HuH-7 (cell line): ENCODE results near the gene CDC42BPG.

ENCODE experiments used
- DNase-seq: peaks from one replicate; pipeline ENCODE4 v3.0.0; 2011; ENCODE audit warnings: low spot score

Gene CDC42BPG

DNA sequence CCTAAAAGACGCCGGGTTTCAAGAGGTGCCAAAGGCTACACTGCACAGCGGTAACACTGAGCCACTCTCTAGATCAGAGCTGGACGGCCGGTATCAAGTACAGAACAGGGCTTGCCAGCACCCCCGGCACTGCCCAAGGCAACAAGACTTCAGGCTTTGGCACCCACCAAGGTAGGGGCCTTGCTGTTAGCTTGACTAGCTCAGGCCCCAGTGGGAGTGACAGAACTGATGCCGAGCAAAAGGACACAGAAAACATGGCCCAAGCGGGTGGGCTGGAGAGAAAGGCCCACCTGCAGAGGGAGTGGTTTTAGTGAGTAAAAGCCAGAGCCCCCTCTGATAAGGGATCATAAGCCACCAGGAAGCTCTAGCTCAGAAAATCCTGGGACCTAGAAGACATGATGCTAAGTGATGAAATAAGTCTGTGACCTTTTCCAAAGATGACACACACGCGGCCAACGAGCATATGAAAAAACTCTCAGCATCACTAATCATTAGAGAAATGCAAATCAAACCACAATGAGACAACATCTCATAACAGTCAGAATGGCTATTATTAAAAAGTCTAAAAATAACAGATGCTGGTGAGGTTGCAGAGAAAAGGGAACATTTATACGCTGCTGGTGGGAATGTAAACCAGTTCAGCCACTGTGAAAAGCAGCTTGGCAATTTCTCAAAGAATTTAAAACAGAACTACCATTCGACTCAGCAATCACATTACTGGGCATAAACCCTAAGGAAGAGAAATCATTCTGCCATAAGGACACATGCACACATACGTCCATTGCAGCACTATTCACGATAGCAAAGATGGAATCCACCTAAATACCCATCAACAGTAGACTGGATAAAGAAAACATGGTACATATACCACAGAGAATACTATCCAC is 21.1 kb upstream of the CDC42BPG start:
- no peak for DNase-seq

DNA sequence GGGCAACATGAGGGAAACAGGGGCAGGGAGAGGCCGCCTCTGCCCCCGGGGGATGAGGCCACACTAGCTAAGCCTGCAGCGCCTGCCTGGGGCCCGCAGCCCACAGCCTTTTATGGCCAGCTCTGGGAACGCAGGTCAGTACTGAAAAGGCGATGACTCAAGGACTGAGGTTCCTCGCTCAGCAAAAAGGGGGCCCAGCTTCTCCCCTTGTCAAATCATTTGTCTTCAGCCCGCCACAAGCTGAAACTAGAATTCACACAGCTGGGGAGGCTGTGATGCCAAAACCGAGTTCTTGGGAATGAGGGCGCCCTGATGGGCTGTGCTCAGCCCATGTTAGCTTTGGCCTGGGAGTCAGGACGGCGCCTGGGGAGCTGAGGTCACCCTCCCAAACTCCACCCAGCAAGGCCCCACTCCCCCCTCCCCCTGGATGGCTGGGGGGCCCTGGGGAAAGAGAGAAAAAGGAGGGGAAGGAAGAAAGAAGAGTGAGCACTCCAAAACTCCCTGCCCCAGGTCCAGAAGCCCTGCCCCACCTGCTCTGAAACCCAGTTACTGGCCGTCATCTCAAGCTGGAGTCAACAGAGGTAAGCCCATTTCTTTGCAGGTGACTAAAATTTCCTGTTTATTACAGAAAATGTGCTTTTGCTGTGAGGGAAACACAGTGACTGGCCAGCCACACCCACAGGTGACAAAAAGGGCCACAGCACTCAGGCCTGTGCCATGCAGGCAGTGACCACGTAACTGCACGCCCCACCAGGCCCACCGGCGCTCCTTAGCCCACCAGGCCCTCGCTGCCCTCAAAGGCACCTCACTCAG is 20.2 kb upstream of the CDC42BPG start:
- no peak for DNase-seq

DNA sequence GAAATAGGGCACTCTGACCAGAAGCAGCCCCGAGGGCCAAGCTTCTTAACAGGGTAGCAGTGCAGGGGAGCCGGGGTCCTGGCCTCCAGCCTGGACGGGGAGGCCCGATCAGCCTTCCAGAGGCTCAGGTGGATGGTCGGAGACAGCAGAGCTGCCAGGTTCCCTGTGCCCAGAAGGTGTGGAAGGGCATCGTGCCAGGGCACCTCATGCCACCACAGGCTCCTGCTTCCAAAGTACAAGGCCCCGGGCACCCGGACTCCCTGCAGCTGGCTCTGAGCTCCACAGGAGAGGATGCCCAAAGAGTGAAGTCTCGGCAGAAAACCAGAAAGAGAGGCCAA is 19.7 kb upstream of the CDC42BPG start:
- no peak for DNase-seq

DNA sequence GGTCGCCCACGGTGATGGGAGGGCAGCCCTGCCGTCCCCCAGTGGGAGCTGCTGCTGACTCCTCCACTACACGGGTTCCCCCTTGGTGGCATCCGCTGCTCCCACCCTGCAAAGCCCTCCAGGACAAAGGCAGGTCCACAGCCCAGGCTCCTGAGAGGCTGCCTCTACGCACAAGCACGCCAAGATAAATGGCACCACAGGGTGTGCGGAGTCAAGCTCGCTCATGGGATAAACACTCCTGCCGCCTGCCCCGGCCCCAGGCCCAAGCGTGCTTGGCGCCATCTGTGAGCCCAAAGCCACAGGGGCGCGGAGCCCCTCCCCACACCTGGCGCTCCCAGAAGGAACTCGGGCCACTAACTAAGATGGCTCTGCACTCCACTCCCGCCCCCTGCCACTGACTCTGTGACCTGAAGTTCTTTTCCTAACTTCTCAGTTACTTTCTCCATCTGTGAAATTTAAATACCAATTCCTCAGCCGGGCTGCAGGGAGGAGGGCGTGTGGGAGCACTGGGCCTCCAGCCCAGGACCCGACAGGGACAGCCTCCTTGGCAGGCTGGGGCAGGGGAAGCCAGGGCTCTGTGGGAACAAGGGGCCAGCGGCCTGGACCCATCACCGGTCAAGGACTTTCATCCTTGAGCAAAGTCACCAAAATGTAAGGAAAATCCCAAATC is 19.1 kb upstream of the CDC42BPG start:
- DNase-seq: no peak

DNA sequence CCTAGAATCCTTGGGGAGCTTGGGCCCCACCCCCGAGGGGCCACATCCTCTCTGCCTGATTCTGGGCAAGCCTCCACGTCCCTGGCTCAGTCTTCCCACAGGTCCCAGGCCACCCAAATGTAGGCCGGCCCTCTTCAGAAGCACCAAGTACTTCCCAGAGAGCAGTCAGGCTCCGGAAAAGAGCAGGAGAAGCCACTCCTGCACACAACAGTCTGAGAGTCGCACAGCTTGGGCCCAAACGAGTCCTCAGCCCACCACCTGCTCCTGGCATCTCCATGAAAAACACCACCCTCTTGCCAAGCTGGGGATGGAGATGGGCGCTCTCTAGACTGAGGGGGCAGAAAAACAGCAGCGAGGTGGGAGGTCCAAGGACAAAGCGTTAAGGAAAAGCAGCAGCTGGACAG is 18.5 kb upstream of the CDC42BPG start:
- no peak for DNase-seq

DNA sequence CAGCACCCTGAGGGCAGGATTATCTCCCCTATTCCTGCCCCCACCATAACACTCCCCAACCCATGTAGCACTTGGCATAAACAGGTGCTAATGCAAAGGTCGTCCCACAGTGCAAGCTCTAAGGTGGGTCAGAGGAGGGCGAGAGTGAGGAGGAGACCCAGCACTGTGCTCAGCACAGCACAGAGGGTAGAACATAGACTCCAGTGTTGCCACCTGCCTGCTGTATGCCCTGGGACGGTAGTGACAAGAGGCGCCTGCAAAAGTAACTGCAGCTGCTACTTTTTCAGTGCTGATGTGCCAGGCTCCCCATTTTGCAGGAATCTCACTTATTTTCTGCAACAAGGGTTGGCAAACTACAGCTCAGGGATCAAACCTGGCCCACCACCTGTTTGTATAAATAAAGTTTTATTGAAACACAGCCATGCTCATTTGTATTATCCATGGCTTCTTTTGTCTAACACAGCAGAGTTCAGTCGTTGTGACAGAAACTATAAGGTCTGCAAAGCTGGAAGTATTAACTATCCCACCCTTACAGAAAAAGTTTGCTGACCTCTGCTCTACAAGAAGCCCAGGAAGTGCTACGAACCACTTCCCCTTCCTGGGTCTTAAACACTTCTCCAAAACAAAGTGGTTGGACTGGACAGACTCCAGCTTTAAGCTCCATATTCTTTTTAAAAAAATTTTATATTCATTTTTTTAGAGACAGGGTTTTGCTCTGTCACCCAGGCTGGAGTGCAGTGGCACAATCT is 16.9 kb upstream of the CDC42BPG start:
- no peak for DNase-seq

DNA sequence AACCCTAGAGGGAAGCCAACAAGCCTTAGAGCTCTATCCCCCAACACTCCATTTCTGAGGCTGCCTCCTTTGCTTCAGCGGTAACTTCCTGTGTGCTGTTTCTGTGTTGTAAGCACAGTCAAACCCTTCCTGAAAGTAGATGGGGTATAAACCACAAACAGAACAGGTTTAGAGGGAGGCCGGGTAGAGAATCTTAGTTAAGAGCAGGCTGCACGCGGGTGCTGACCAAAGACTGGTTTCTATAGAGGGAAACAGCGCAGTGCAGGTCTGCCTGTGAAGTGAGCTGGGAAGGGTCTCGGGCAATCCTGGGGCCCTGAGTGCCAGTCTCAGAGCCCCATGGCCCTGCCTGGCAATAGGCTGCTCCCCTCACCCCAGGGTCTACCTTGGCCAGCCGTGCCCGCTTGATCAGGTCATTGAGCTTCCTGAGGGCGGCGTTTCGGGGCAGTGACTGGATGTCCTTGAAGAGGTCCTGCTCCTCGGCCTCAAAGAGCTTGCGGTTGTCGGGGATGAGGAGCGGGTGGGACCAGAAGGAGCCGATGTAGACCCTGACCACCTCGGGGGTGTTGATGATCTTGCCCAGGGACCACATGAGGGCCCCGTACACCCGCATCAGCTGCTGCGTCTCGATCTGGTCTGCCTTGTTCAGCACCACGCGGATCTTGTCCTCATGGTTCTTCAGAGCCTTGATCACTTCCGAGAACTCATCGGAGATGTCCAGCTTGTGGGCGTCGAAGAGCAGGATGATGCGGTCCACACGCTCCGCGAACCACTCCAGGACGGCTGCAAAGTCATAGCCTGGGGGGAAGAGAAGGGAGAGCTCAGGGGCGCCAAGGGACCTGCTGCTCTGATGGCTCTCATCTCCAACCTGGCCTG is 15.3 kb upstream of the CDC42BPG start:
- no peak for DNase-seq

DNA sequence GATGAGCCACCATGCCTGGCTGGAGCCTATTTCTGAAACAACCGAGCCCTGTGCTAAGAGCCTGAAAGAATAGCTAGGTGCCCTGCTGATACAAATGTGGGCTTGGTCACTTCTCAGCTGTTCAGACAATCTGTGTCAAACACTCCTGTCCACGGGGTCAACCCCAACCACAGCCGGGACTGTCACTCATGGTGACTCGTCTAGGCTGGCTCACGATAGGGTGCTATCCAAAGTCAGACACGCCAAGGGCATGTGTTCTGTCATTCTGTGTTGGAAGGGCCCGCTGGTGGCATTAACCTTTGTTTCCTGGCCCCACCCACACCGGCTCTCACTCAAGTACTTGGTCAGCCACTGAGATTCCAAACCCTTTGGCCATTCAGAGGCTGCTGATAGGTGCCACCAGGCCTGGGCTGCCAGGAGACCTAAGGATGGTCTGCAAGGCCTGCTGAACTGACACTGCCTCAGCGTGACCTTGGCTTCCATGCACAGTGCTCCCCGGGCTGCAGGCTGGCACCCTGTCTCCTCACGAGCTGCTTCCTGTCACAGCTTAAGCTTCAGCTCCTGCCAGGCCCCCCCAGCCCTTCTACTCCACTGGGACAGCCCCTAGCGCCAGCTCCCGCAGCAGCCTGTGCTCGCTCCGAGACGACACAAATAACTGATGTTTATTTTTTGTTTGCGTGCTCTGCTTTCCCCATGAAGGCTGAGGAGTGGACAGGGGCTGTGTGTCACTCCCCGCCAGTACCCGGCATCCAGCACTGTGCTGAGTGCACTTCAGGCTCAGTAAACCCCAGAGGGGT is 14.2 kb upstream of the CDC42BPG start:
- DNase-seq: no peak

DNA sequence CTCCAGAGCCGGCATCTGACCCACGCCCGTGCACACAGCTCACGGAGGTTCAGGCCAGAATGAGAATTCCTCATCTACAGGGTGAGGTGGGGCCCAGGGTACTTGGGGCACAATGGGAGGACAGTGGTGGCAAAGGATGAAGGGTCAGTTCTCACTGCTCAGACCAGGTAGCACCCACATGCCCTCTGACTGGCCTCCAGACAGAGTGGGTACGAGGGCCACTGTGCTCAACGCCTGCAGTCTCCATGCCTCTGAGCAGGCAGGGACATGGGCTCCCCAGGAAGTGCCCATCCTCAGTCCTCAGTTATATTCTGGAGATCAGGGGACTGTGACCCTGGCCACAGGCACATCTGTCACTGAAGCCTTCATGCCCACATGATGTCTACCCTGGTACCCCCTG is 13.0 kb upstream of the CDC42BPG start:
- no peak for DNase-seq

DNA sequence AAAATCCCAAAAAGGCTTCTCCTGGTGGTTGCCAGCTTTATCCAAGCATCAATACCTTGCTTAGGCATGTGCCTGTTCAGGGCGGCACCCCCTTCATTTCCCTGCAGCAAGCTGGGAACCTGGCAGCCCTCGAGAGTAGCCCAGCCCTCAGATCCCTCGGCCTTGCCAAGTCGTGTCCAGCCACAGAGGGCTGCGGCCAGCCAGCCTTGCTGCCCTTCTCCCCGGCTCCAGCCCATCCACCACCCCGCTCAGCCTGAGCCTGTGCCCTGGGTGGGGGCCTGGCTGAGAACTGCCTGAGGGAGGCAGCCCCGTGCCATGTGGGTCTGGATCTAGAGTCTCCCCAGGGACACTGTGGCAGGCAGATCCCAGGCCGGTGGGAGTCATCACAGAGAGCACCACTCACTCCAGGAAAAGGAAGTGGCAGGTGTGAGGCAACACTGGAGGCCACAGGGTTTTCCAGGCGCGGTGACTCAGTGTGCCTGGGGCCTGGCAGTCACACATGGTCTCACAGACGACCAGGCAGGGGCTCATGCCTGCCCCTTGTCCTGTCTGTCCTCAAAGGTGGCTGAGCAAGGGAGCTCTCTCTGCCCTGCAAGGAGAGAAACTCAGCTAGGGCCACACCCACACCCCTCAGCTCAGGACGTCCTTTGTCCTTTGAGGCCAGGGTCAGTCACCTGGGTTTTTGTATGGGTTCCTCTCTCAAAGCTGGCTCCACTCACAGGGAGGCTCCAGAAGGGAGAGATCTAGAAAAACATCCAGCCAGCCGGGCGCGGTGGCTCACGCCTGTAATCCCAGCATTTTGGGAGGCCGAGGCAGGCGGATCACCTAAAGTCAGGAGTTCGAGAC is 12.2 kb upstream of the CDC42BPG start:
- no peak for DNase-seq

DNA sequence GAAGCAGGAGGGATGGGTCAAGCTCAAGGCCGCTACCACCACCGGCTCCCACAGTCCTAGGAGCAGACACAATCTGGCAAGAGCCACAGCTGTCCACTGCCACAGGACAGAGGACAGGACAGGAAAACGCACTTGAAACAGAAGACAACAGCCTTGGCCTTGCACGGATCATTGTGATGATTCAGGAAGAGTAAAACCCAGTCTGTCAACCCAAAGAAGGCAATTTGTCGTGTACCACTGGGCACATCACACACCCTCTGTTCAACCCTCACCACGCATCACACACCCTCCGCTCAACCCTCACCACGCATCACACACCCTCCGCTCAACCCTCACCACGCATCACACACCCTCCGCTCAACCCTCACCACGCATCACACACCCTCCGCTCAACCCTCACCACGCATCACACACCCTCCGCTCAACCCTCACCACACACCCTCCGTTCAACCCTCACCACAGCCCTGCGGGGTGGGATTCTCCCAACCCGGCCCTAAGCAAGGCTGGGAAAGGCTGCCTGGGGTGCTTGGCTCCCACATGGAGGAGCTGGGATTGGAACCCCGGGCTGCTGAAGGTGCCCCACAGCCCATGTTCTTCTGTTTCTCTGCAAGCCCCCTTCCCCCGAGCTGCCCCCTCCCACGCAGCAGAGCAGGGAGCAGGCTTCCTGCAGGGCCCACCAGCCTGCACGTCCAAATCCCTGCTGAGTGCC is 11.3 kb upstream of the CDC42BPG start:
- DNase-seq: no peak

DNA sequence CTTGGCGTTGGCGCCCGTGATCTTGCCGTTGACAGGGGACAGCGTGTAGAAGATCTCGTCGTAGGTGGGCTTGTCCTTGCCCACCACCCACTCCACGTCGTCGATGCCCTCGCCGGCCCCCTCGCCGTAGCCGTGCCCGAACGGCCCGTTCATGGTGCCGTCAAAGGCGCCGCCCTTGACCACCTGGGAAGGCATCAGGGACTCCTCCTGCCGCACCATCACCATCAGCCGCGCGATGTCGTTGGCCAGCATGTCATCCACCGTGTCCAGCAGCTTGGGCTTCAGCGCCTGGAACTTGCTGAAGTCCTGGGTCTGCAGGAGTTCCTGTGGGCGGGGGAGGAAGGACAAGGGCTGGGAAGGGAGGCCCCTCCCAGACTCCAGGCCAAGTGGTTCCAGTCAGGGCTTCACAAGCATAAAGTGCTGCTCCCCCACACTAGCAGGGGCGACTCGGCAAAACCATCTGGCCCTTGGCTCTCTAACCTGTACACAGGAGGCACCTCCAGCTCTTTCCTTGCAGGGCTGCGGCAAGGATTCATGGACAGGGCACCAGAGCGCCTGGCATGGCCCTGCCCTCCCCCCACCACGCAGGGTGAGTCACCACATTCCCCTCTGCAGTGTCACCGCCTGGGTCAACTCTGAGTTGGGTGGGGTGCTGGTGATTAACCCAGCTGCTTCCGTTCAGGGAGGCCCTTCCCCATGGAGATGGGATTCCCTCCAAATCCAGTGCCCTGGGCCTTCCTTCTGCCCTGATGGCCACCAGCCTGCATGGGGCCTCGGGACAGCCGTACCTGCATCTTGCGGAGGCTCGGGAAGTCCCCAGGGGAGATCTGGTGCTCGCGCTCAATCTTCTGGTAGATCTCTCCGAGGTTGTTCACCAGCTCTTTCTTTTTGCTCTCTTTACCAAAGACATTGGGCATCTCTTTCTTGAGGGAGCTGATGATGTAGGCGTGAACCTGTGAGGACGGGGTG is 10.4 kb upstream of the CDC42BPG start:
- DNase-seq: no peak

DNA sequence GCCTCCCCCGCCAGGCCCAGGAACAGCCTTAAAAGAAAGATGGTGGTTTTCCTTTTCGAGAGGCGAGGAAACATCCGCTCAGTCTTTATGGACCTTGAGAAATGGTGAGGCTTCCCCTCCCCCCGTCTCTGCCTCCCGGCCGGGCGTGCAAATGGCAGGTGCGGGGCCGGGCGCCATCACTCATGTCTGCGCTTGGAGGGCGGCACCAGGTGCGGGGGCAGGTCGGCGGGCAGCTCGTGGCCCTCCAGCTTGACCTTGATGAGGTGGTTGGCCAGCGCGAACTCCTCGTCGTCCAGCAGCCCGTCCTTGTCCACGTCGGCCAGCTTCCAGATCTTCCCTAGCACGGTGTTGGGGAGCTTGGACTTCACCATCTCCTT is 9.7 kb upstream of the CDC42BPG start:
- DNase-seq: no peak

DNA sequence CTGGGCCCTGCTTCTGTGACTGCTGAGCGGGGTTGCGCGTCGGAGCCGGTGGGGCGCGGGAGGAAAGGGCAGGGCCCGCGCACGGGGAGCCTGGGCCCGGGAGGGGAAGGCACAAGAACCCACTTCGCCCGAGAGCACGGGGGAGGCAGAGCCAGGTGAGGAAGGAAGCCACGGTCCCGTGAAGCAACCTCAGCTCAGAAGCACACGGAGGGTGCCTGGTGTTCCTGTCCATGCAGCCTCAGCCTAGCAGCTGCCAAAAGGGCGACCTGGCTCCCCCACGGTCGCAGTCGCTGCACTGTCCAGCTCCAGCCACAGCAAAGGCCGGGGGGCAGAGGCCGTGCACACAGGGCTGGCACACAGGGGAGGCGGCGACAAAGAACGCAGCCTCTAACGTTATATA is 9.3 kb upstream of the CDC42BPG start:
- no peak for DNase-seq

DNA sequence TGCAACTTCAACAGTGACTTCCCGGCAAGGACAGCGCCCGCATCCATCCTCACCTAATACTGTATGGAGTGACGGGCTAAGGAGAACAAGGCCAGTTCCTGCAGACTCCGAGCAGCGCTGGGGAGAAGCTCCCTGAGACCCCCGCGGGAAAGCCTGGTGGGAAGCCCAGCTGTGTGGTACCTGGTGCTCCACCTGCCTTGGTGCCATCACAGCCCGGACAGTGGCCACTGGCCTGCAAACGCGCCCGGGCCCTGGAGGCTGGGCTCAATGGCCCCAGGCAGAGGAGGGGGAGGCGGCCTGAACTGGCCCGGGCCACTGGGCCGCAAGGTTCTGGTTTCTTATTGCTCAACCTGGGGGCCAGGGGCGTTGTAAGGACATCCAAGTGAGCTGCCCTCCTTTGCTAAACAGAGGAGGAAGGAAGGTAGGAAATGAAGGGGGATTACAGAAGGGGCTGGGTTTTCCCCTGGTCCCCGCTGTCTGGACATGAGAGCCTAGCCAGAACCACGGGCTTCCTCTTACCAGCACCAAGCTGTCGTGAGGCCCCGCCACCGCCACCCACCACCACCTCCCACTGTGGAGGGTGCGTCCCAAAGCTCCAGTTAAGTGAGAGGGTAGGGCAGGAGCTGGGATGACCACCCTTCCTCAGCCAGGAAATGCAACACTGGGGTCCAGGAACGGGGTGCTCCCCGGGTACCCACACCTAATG is 8.5 kb upstream of the CDC42BPG start:
- DNase-seq: no peak

DNA sequence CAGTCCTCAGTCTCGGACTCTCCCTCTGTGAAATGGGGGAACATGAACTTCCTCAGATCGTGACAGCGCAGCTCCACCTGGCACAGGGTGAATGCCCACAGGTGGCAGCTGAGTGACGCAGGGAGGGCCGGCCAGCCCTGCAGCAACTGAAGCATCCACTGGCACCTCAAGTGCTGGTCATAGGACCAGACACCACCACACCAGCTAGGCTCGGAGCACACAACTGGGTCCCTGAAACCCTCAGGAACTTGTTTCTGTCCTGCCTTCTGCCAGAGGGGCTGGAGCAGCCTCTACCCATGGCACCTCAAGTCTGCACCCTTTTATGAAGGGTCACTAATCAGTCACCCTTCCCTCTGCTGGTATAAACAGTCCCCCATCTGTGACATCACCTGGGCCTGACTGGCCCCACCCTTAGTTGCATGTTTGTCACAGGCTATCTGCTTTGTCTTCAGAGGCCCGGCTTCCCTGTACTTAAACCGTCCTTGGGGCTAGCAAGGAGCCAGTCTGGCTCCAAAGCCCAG is 7.4 kb upstream of the CDC42BPG start:
- DNase-seq: no peak
